HEK293T (cell line): ENCODE data around the gene GTF3C2.
"Not testable (repeated sequence)": the region's sequence is repeated elsewhere in the genome, so short reads cannot be mapped to it uniquely, and the experiment has no call there.

ENCODE experiments used
- CTCF ChIA-PET: fragments of 350-600 bp; formaldehyde crosslinking; extraction: SDS; loops from one replicate; lab custom pipeline; 2021; ENCODE audit warnings: antibody characterized with exemption, inconsistent platforms; lab: Yijun Ruan, JAX
- POLR2A ChIA-PET: fragments of 350-600 bp; formaldehyde crosslinking; extraction: SDS; loops from one replicate; lab custom pipeline; 2020; ENCODE audit warnings: antibody characterized with exemption, inconsistent platforms; lab: Yijun Ruan, JAX
- DNase-seq: peaks from one replicate; pipeline ENCODE4 v3.0.0; 2012; ENCODE audit warnings: mixed read lengths; ENCODE audit errors: extremely low spot score
- ARNT ChIP-seq: fragments of 450-650 bp; IDR thresholded peaks from 2 replicates; pipeline ENCODE4 v1.6.1; 2017; ENCODE audit warnings: mild to moderate bottlenecking
- BHLHE40 ChIP-seq: fragments of 450-650 bp; IDR thresholded peaks from 2 replicates; pipeline ENCODE4 v1.6.1; 2016; ENCODE audit warnings: mild to moderate bottlenecking, moderate library complexity, borderline replicate concordance
- CTBP1 ChIP-seq: fragments of 450-650 bp; IDR thresholded peaks from 2 replicates; pipeline ENCODE4 v1.6.1; 2016; ENCODE audit warnings: borderline replicate concordance
- ELF4 ChIP-seq: fragments of 450-650 bp; IDR thresholded peaks from 2 replicates; pipeline ENCODE4 v1.6.1; 2017; ENCODE audit warnings: antibody characterized with exemption
- FOXA1 ChIP-seq: fragments of 450-650 bp; IDR thresholded peaks from 2 replicates; pipeline ENCODE4 v1.6.1; 2016; ENCODE audit warnings: mild to moderate bottlenecking
- FOXK2 ChIP-seq: fragments of 450-650 bp; IDR thresholded peaks from 2 replicates; pipeline ENCODE4 v1.6.1; 2016; ENCODE audit warnings: mild to moderate bottlenecking
- FOXM1 ChIP-seq: fragments of 450-650 bp; IDR thresholded peaks from 2 replicates; pipeline ENCODE4 v1.6.1; 2017; ENCODE audit warnings: mild to moderate bottlenecking, borderline replicate concordance
- HDGF ChIP-seq: fragments of 450-650 bp; IDR thresholded peaks from 2 replicates; pipeline ENCODE4 v1.6.1; 2017; ENCODE audit warnings: antibody characterized with exemption, borderline replicate concordance
- L3MBTL2 ChIP-seq: fragments of 450-650 bp; conservative IDR thresholded peaks from 2 replicates; pipeline ENCODE4 v1.6.1; 2016; ENCODE audit warnings: mild to moderate bottlenecking
- LEF1 ChIP-seq: fragments of 450-650 bp; IDR thresholded peaks from 2 replicates; pipeline ENCODE4 v1.6.1; 2017; ENCODE audit warnings: mild to moderate bottlenecking, borderline replicate concordance
- NFRKB ChIP-seq: fragments of 450-650 bp; IDR thresholded peaks from 2 replicates; pipeline ENCODE4 v1.6.1; 2016; ENCODE audit warnings: mild to moderate bottlenecking, moderate library complexity
- SP1 ChIP-seq: fragments of 450-650 bp; IDR thresholded peaks from 2 replicates; pipeline ENCODE4 v1.6.1; 2017
- SUZ12 ChIP-seq: fragments of 450-650 bp; IDR thresholded peaks from 2 replicates; pipeline ENCODE4 v1.6.1; 2016; ENCODE audit warnings: mild to moderate bottlenecking
- TARDBP ChIP-seq: fragments of 450-650 bp; IDR thresholded peaks from 2 replicates; pipeline ENCODE4 v1.6.1; 2016
- ZNF384 ChIP-seq: fragments of 450-650 bp; IDR thresholded peaks from 2 replicates; pipeline ENCODE4 v1.6.1; 2016
- TF ChIP-seq, protein P1 (sequence below): fragments of 450-650 bp; IDR thresholded peaks from 2 replicates; pipeline ENCODE4 v1.6.1; 2016

GTF3C2 gene

DNA sequence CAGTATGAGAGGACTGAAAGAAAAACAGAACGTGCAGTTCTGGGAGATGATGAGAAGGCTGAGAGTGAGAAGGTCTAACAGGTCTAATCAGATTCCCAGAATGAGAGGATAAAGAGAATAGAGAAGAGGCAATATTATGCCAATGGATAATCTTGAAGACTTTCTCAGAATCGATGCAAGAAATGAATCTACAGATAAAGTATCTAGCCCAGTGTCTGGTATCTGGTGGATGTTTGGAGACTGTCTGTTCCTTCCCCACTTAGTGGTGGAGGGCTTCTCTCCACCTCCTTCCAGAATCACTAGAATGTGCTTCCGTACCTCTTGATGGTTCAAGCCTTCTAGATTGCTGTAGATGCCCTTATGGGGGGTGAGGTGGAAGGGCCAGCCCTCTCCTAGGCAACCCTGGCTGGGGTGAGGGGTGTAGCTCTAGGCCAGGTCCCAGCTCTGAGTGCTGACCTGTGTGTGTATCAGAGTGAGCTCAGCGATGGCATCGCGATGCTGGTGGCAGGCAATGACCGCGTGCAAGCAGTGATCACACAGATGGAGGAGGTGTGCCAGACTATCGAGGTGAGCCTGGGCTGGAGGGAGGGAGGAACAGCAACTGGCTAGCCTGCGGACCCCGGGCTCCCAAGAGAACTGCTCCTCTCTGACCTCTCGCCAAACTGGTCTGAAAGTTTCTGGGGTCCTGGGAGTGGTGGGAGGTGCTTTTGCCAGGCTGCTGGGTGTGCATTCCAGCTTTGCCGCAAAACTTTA lies 51.9 kb downstream of the GTF3C2 start:
- DNase-seq, result no peak
- no peak for TF ChIP-seq FOXK2
- no peak for TF ChIP-seq LEF1
- no peak for TF ChIP-seq FOXM1
- no peak for TF ChIP-seq ELF4
- TF ChIP-seq HDGF, result no peak
- no peak for TF ChIP-seq FOXA1
- TF ChIP-seq NFRKB, result no peak
- ChIA-PET POLR2A (no interaction called here), CTCF (interaction anchor here (0.6 kb wide), 1 partner anchor 257 kb away, joined by 3 read pairs; no protein-coding TSS in a partner anchor)

DNA sequence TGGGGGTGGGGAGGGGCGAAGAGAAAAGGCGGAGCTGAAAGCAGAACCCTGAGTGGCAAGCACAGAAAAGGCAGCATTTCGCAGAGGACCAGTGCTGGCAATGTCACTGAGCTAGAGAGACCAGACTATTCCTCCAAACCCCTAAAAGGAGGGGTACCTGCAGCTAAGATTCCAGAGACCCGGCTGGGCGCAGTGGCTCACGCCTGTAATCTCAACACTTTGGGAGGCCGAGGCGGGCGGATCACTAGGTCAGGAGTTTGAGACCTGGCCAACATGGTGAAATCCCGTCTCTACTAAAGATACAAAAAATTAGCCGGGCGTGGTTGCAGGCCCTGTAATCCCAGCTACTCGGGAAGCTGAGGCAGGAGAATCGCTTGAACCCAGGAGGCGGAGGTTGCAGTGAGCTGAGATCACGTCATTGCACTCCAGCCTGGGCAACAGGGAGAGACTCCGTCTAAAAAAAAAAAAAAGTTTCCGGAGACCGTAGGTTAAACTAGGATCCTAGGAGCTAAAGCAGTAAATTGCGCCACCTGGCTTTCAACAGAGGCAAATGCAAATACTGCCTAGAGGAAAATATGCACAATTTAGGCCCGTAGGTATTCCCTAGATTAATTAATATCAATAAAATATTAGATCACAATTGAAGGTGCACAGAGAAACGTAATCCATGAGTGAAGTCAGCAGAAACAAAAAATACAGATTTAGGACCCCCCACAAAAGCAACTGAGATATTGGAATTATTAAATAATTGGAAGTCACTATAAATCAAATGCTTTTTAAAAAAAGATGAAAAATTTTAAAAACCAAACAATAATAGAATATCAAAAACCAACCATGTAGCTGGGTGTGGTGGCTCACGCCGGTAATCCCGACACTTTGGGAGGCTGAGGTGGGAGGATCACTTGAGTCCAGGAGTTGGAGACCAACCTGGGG lies 53.2 kb downstream of the GTF3C2 start:
- TF ChIP-seq SP1 (no peak), LEF1 (no peak), FOXA1 (no peak), NFRKB (no peak), ZNF384 (peak; percentile 99), SUZ12 (no peak), FOXM1 (no peak), ELF4 (no peak), TARDBP (no peak)
- POLR2A ChIA-PET, result interaction anchor here (0.6 to 1.7 kb wide), 10 partner anchors 10 to 216 kb away, joined by 3 to 11 read pairs (median 4); partner anchors contain the start of genes GTF3C2, KHK, SLC30A3 and TRIM54
- DNase-seq, result peak; percentile 67
- CTCF ChIA-PET, result interaction anchor here (0.6 to 3.4 kb wide), 24 partner anchors 10 to 258 kb away, joined by 3 to 28 read pairs (median 3); partner anchors contain the start of genes KHK and PREB

DNA sequence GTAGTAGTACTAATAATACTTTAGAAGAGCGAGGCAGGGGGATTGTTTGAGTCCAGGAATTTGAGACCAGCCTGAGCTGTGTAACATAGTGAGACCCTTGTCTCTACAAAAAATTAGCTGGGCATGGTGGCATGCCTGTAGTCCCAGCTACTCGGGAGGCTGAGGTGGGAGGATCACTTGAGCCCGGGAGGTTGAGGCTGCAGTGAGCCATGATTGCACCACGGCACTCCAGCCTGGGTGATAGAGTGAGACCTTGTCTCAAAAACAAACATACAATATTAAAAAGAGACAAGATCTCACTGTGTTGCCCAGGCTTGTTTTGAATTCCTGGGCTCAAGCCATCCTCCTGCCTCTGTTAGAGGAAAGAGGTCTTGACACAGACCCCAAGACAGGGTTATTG lies 56.0 kb downstream of the GTF3C2 start:
- ChIA-PET POLR2A (interaction anchor here (0.9 kb wide), 1 partner anchor 16 kb away, joined by 3 read pairs; no protein-coding TSS in a partner anchor), CTCF (interaction anchor here (1.3 to 3.4 kb wide), 2 partner anchors 8 to 21 kb away, joined by 4 to 28 read pairs; no protein-coding TSS in a partner anchor)
- not testable (repeated sequence) for DNase-seq

DNA sequence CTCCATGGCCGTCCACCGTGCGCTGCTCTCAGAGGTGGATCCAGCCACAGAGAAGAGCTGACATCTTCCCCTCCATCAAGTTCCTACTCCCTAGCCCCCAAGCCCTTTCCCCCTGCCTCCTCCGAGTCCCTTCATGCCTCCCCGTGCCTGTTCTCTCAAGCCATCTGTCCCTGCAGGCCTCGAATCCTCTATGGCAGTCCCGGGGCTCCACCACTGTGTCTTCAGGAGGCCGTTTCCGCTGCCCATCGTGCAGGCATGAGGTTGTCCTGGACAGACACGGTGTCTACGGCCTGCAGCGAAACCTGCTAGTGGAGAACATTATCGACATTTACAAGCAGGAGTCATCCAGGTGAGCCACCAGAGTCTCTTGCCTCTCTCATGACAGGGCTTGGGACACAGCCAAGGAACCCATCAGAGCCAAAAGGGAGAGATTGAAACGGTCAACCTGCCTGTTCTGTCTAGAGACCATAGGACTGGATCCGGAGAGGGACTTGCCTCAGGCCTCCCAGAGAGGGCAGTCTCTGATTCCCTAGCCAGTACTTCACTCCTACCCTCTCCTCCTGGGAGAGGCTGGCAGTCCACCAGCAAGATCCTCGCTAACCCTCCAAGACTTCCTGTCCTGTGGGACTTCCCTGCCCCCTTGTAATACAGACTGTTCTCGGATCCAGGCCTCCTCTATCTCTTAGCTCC lies 58.0 kb downstream of the GTF3C2 start:
- no peak for DNase-seq
- ChIA-PET CTCF (interaction anchor here (0.6 kb wide), 1 partner anchor 337 kb away, joined by 3 read pairs; no protein-coding TSS in a partner anchor), POLR2A (no interaction called here)
- TF ChIP-seq NFRKB, result no peak
- no peak for TF ChIP-seq LEF1

DNA sequence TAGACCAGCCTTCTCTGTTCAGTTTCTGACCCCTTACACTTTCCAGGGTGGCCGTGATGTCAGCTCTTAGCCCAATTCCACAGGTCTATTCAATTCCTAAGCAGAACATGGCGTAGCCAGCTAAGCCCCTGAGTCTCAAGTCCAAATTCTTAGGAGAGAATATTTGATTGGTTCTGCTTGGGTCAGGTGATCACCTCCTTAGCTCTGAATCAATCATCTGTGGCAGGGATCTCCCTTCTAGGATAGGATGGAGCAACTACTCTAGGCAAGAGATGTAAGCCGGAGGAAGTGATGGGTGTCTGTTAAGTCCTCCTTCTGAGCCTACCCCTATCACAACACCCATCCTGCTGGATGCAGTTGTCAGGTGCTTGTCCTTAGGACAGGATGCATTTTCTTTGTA lies 59.4 kb downstream of the GTF3C2 start:
- ChIA-PET POLR2A (no interaction called here), CTCF (no interaction called here)
- TF ChIP-seq ELF4 (no peak), FOXA1 (no peak), FOXM1 (no peak), SP1 (no peak), TARDBP (no peak), BHLHE40 (no peak), ZNF384 (no peak), LEF1 (no peak)
- TF ChIP-seq, protein P1, sequence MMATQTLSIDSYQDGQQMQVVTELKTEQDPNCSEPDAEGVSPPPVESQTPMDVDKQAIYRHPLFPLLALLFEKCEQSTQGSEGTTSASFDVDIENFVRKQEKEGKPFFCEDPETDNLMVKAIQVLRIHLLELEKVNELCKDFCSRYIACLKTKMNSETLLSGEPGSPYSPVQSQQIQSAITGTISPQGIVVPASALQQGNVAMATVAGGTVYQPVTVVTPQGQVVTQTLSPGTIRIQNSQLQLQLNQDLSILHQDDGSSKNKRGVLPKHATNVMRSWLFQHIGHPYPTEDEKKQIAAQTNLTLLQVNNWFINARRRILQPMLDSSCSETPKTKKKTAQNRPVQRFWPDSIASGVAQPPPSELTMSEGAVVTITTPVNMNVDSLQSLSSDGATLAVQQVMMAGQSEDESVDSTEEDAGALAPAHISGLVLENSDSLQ, result no peak
- no peak for DNase-seq

DNA sequence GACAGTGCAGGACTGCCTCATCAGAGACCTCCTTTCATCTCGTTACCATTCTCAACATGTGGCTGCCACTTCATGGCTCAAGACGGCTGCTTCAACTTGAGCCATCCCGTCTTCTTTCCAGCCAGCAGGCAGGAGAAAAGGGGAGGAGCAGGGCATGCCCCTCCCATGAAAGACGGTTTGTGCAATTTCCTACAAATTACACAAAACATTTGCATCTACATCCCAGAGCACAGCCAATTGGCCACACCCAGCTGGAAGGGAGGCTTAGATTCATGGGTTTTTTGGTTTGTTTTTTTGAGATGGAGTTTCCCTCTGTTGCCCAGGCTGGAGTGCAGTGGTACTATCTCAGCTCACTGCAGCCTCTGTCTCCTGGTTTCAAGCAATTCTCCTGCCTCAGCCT lies 60.1 kb downstream of the GTF3C2 start:
- no peak for TF ChIP-seq L3MBTL2
- TF ChIP-seq TARDBP, result no peak
- TF ChIP-seq LEF1, result no peak
- TF ChIP-seq HDGF, result no peak
- TF ChIP-seq FOXK2, result no peak
- no peak for TF ChIP-seq SP1
- TF ChIP-seq, protein P1, result no peak
- no peak for TF ChIP-seq ZNF384
- TF ChIP-seq FOXA1, result no peak
- TF ChIP-seq CTBP1, result no peak
- TF ChIP-seq FOXM1, result no peak
- TF ChIP-seq BHLHE40, result no peak
- no peak for TF ChIP-seq NFRKB
- no peak for TF ChIP-seq ELF4
- TF ChIP-seq SUZ12, result no peak
- TF ChIP-seq ARNT, result no peak
- CTCF ChIA-PET, result no interaction called here
- POLR2A ChIA-PET, result no interaction called here

More for the DNA sequence above, 60.1 kb downstream of the GTF3C2 start:
- DNase-seq, result no peak
